ENCODE measurements around the gene THADA. TPM values are rescaled to one million over a fixed set of nuclear protein-coding genes. Genes with fewer than 3 reads are reported as not detected.

THADA gene
- total RNA-seq, 6 donors from 2014 or later, result 23.6 to 57.5 (median 37.3) TPM

DNA sequence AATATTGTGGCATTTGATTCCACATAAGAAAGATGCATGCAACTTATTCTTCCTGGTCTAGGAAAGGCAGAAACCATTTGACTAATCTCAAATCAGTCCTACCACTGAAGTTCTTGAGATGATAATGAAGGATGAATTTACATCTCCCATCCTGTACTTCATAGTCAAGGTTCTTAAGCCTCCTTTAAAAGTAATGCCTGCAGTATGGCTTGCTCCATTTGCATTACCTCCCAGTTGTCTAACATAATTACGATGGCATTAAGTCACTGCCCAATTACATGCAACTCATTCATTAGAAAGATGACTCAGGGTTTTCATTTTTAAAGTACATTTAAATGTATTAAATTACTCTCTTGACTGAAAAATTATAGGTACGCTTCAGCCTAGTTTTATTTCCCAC lies 32.2 kb downstream of the THADA start:
- Histone ChIP-seq H3K4me3 (no peak overlapping the region), H3K27ac (no peak overlapping the region), H3K36me3 (peaks cover 5 to 52% (median 10%) of the 10 kb centered on the region in 4 donors), H3K9me3 (no peaks in the 10 kb centered on the region), H3K27me3 (no peaks in the 10 kb centered on the region), H3K4me1 (no peaks in the 10 kb centered on the region)
- 94 to 97% methylated on average over 2 of the region's 2 CpGs for WGBS, 2 donors
- TF ChIP-seq EP300 (IDR thresholded peaks at IDR 0.05) (no peak), POLR2A (IDR thresholded peaks at IDR 0.05) (no peak), POLR2AphosphoS5 (IDR thresholded peaks at IDR 0.05) (no peak)
- TF ChIP-seq, protein P1, sequence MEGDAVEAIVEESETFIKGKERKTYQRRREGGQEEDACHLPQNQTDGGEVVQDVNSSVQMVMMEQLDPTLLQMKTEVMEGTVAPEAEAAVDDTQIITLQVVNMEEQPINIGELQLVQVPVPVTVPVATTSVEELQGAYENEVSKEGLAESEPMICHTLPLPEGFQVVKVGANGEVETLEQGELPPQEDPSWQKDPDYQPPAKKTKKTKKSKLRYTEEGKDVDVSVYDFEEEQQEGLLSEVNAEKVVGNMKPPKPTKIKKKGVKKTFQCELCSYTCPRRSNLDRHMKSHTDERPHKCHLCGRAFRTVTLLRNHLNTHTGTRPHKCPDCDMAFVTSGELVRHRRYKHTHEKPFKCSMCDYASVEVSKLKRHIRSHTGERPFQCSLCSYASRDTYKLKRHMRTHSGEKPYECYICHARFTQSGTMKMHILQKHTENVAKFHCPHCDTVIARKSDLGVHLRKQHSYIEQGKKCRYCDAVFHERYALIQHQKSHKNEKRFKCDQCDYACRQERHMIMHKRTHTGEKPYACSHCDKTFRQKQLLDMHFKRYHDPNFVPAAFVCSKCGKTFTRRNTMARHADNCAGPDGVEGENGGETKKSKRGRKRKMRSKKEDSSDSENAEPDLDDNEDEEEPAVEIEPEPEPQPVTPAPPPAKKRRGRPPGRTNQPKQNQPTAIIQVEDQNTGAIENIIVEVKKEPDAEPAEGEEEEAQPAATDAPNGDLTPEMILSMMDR (IDR thresholded peaks at IDR 0.05), result no peak
- DNase-seq (no peak), ATAC-seq (ENCODE audit: low FRiP score in 2 of 2) (no peak)

GRCh38 chr2:43560231-43560547 lies 35.6 kb downstream of the THADA start:
- Histone ChIP-seq H3K4me3 (no peak overlapping the region), H3K27me3 (no peaks in the 10 kb centered on the region), H3K27ac (no peak overlapping the region), H3K36me3 (peaks cover 5 to 62% (median 17%) of the 10 kb centered on the region in 4 donors), H3K9me3 (no peaks in the 10 kb centered on the region), H3K4me1 (no peaks in the 10 kb centered on the region)
- ATAC-seq (ENCODE audit: low FRiP score in 2 of 2) (no peak), DNase-seq (no peak)
- no peak for TF ChIP-seq EP300 (IDR thresholded peaks at IDR 0.05)
- 69 to 76% methylated on average over 2 of the region's 2 CpGs for WGBS, 2 donors

GRCh38 chr2:43559391-43560230 lies 36.2 kb downstream of the THADA start:
- no peak for TF ChIP-seq POLR2A (IDR thresholded peaks at IDR 0.05)
- TF ChIP-seq, protein P1 (IDR thresholded peaks at IDR 0.05), result no peak
- no peak for TF ChIP-seq EP300 (IDR thresholded peaks at IDR 0.05)
- no peak for TF ChIP-seq POLR2AphosphoS5 (IDR thresholded peaks at IDR 0.05)
- 89 to 96% methylated on average over 4 of the region's 4 CpGs for WGBS, 2 donors
- H3K27me3 ChIP-seq, result no peaks in the 10 kb centered on the region
- H3K4me3 ChIP-seq, result no peak overlapping the region
- DNase-seq, result no peak
- no peaks in the 10 kb centered on the region for H3K9me3 ChIP-seq
- no peak overlapping the region for H3K27ac ChIP-seq
- H3K4me1 ChIP-seq, result no peaks in the 10 kb centered on the region
- peaks cover 1 to 62% (median 15%) of the 10 kb centered on the region in 4 donors for H3K36me3 ChIP-seq
- ATAC-seq (ENCODE audit: low FRiP score in 2 of 2), result no peak

GRCh38 chr2:43557196-43557595 lies 38.6 kb downstream of the THADA start:
- TF ChIP-seq EP300 (IDR thresholded peaks at IDR 0.05), result no peak
- TF ChIP-seq, protein P1 (IDR thresholded peaks at IDR 0.05), result no peak
- no peak for TF ChIP-seq POLR2A (IDR thresholded peaks at IDR 0.05)
- TF ChIP-seq POLR2AphosphoS5 (IDR thresholded peaks at IDR 0.05), result no peak
- H3K4me1 ChIP-seq, result peaks cover 0 to 3% (median 0%) of the 10 kb centered on the region in 4 donors
- H3K27ac ChIP-seq, result no peak overlapping the region
- H3K4me3 ChIP-seq, result no peak overlapping the region
- no peaks in the 10 kb centered on the region for H3K27me3 ChIP-seq
- 96 to 100% methylated on average over 1 of the region's 1 CpG for WGBS, 2 donors
- peaks cover 8 to 53% (median 16%) of the 10 kb centered on the region in 4 donors for H3K36me3 ChIP-seq
- no peak for DNase-seq
- H3K9me3 ChIP-seq, result no peaks in the 10 kb centered on the region
- ATAC-seq (ENCODE audit: low FRiP score in 2 of 2), result no peak

- Histone ChIP-seq H3K4me1 (peaks cover 0 to 3% (median 0%) of the 10 kb centered on the region in 4 donors), H3K9me3 (no peaks in the 10 kb centered on the region), H3K27me3 (no peaks in the 10 kb centered on the region), H3K36me3 (peaks cover 8 to 62% (median 19%) of the 10 kb centered on the region in 4 donors), H3K4me3 (no peak overlapping the region), H3K27ac (no peak overlapping the region)
- DNase-seq, result no peak
- no peak for ATAC-seq (ENCODE audit: low FRiP score in 2 of 2)
- TF ChIP-seq EP300 (IDR thresholded peaks at IDR 0.05), result no peak
- TF ChIP-seq POLR2A (IDR thresholded peaks at IDR 0.05), result no peak
- no peak for TF ChIP-seq POLR2AphosphoS5 (IDR thresholded peaks at IDR 0.05)
- TF ChIP-seq, protein P1 (IDR thresholded peaks at IDR 0.05), result no peak
- 93 to 95% methylated on average over 5 of the region's 5 CpGs for WGBS, 2 donors
These were observed 39.6 kb downstream of the THADA start for GRCh38 chr2:43556256-43556655.

Data from upper lobe of left lung (tissue), 6 donors.